Esophagus squamous epithelium (tissue), 4 donors: Measurements from ENCODE around the gene KIF13A.

Experiments used
- POLR2A ChIP-seq, 4 donors: fragments of 450-650 bp; IDR thresholded peaks; one replicate each; pipeline ENCODE4 v1.6.1; 2017; ENCODE audit warnings: antibody characterized with exemption in 4 of 4, mild to moderate bottlenecking in 4 of 4, moderate library complexity in 3 of 4
- TF ChIP-seq, protein P1 (sequence below), 6 experiments: fragments of 450-650 bp in 4 of 6; fragments of 200-600 bp in 2 of 6; sonication (generic) in 2 of 6; IDR thresholded peaks; one replicate each; pipeline ENCODE4 v1.5.1; 2016 to 2019; ENCODE audit warnings: antibody characterized with exemption in 6 of 6, mild to moderate bottlenecking in 4 of 6, moderate library complexity in 4 of 6

DNA sequence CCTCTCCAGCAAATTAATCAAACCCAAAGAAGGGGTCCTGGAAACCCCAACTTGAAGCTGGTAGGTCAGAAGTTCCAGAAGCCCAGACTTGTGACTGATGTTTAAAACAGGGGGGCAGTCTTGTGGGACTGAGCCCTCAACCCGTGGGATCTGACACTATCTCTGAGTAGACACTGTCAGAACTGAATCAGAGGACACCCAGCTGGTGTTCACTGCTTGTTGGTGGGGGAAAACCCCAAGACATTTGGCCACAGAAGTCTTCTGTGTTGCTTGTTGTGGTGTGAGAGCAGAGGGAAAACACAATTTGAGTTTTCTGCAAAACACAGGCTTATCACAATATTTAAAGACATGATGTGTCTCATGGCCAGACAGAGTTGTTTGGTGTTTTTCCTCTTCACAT lies 29.9 kb downstream of the KIF13A start:
- TF ChIP-seq, protein P1, sequence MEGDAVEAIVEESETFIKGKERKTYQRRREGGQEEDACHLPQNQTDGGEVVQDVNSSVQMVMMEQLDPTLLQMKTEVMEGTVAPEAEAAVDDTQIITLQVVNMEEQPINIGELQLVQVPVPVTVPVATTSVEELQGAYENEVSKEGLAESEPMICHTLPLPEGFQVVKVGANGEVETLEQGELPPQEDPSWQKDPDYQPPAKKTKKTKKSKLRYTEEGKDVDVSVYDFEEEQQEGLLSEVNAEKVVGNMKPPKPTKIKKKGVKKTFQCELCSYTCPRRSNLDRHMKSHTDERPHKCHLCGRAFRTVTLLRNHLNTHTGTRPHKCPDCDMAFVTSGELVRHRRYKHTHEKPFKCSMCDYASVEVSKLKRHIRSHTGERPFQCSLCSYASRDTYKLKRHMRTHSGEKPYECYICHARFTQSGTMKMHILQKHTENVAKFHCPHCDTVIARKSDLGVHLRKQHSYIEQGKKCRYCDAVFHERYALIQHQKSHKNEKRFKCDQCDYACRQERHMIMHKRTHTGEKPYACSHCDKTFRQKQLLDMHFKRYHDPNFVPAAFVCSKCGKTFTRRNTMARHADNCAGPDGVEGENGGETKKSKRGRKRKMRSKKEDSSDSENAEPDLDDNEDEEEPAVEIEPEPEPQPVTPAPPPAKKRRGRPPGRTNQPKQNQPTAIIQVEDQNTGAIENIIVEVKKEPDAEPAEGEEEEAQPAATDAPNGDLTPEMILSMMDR (IDR thresholded peaks at IDR 0.05), result no peak
- no peak for TF ChIP-seq POLR2A (IDR thresholded peaks at IDR 0.05)
